NCI-H1694 (cell line): Measurements from ENCODE around the gene CDH4.

Experiments used
- DNase-seq: peaks from one replicate; lab custom pipeline; 2025; lab: John Stamatoyannopoulos, UW

The CDH4 gene

DNA sequence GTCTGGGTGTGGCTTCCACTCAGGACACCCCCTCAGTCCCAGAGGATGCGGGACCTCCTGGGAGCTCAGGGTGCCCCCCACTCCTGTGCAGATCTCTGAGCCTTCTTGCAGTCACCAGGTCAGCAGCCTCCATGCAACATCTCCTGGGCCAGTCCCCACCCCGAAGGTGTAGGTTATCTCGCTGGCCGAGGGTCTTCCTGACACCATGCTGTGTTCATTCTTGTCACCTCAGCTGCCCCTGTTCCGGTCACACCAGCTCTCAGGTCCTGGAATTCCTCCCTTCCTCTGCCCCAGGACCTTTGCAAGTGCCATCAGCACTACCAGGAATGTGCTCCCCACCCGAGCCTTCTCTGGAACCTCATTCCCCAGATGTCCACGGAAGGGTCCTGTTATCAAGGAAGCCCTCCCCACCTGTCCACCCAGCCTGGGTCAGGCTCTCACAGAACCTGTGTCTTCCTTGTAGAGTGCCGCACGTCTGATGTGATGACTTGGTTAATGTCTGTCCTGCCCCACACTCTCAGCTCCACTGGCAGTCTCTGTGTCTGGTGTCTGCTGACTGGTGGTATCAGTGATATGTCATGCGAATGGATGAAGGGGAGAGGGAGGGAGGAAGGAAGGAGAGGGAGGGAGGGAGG is 484.1 kb downstream of the CDH4 start:
- no peak for DNase-seq

GRCh38 chr20:61736751-61737310 is 484.8 kb downstream of the CDH4 start:
- DNase-seq: no peak

- no peak for DNase-seq
These were observed 485.3 kb downstream of the CDH4 start for GRCh38 chr20:61737346-61737745.

DNA sequence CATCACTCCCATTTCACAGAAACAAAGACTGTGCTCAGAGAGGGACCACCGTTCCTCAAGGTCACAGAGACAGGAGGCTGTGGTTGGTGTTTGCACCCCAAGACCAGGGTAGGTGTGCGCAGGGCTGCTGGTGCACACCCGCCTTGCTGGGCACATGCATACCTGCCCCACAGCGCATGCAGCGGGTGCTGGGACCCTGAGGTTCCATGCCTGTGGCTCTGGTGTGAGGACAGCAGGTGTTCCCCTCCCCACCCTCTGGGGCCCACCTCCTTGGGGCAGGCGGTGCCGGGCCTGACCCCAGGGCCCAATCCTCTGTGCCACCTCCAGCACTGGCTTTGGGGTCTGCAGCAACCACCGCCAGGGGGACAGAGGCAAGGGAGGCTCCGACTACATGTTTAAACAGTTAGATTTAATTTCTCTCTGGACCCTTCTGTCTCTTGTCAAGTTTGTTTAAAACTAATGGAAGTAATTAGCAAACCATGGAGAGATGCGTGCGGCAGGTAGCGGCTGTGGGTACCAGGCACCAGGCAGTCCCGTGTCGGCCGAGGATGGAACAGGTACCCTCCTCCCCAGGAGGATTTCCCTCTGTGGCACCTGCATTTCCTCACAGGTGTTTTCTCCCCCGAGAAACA is 485.9 kb downstream of the CDH4 start:
- no peak for DNase-seq

DNA sequence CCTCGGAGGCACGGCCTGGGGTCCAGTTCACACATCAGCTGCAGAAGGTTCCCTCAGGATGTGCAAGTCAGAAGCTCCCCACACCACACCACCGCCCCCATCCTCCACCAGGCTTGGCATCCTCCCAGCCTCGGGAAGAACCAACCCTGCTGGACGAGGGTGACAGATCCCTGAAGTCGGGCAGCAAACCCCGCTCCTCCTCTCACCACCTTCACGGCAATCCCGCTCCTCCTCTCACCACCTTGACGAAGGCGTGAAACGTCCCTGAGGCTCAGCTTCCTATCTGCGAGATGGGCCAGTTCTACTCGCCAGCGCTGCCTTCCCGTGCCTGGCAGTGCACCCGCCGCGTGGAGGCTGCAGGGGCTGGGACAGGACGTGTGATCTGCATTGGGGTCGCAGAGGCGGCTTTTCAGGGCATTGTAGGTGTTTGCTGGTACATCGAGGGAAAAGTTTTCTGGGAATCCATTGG is 486.6 kb downstream of the CDH4 start:
- no peak for DNase-seq

GRCh38 chr20:61739086-61739831 is 487.2 kb downstream of the CDH4 start:
- DNase-seq: no peak

GRCh38 chr20:61739832-61740118 is 487.7 kb downstream of the CDH4 start:
- no peak for DNase-seq

GRCh38 chr20:61742097-61742825 is 490.2 kb downstream of the CDH4 start:
- no peak for DNase-seq

DNA sequence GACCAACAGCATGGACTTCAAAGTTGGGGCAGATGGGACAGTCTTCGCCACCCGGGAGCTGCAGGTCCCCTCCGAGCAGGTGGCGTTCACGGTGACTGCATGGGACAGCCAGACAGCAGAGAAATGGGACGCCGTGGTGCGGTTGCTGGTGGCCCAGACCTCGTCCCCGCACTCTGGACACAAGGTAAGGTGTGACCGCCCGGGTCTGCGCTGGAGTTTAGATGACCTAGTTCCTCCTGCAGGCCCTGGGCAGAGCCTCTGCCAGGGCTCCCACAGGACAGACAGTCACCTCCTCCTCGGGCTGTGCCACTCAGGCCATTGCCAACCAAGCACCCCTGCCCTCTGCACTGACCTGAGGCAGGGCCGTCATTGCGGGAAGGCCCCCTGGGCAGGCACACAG is 491.5 kb downstream of the CDH4 start:
- DNase-seq: no peak

GRCh38 chr20:61744691-61745396 is 492.8 kb downstream of the CDH4 start:
- no peak for DNase-seq

DNA sequence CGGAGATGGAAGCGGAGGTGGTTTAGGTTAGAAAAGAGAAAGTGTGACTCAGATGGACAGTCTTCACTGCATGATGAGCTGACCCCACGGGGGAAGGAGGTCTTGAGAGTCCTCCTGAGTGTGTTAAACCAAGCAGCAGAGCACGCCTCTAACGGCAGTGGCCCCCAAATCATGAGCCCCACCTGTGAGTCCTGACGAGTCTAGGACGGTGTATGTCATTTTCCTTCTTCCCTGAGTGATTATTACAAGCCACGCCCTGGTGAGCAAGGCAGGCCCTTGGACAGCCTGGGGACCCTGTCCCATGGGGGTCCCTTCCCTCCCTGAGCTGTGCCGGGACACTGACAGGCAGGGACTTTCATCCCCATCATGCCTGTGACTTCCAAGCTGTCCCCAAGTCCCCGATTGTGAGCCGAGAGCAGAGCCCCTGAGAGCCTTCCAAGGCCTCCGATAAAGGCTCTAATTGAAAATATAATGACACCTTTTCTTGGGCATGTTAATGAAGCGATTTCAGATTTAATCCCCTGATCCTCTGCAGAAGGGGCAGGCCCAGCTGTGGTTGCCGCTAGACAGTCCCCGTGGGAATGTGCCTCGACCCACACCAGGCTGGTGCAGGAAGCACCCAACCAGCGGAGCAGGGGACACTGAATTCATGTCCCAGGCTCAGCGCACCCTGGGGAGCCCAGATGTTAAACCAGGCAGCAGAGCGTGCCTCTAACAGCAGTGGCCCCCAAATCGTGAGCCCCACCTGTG is 493.5 kb downstream of the CDH4 start:
- no peak for DNase-seq

- no peak for DNase-seq
These were observed 494.1 kb downstream of the CDH4 start for GRCh38 chr20:61746147-61746646.

- DNase-seq: no peak
These were observed 494.7 kb downstream of the CDH4 start for GRCh38 chr20:61746781-61747180.

DNA sequence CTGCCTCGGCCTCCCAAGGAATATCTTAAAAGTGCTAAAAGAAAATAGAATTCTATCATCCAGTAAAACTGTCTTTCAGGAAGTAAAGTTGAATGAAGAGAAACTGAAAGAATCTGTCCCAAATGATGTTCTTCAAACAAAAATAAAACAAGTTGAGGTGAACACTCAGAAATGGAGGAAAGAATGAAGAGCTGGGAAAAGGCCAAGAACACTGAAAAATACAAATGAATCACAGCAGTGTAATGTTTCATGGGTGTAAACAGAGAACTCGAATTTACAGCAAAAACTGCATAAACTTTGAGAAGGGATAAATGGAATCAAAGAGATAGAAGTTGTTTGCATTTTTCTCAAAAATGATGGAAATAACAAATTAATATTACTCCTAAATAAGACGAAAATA is 496.3 kb downstream of the CDH4 start:
- no peak for DNase-seq

DNA sequence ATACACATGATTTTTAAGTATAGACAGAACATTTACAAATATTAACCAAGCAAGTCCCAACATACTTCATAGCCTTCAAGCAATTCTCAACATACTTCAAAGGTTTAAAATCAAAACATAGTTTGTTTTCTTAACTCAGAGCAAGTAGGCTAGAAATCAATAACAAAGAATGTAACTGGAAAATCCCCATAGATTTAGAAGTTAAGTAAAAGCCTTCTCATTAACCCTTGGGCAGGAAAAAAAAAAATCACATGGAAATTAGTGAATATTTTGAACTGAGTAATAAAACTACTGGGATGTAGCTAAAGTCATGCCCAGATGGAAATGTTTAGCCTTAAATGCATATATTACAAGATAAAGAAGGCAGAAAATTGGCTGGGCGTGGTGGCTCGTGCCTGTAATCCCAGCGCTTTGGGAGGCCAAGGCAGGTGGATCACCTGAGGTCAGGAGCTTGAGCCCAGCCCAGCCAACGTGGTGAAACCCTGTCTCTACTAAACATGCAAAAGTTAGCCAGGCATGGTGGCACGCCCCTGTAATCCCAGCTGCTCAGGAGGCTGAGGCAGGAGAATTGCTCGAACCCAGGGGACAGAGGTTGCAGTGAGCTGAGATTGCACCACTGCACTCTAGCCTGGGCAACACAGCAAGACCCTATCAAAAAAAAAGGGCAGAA is 497.5 kb downstream of the CDH4 start:
- no peak for DNase-seq

GRCh38 chr20:61750093-61750492 is 498.0 kb downstream of the CDH4 start:
- no peak for DNase-seq

DNA sequence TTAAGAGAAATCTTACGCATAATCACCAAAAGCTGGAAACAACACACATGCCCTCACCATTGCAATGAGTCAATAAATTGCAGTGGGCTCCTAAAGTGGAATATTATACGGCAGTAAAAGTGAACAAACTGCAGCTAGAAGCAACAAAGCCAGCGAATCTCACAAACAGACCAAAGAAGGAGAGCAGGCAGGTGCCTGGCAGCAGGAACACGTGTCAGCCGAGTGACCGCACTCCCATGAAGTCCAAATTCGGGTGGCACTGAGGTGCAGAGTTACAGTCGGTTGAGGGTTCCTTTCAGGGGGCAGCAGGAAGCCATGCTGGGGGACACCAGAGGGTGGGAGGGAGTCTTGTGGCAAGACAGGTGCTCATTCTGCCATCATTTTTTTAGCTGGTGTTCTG is 500.5 kb downstream of the CDH4 start:
- DNase-seq: no peak

DNA sequence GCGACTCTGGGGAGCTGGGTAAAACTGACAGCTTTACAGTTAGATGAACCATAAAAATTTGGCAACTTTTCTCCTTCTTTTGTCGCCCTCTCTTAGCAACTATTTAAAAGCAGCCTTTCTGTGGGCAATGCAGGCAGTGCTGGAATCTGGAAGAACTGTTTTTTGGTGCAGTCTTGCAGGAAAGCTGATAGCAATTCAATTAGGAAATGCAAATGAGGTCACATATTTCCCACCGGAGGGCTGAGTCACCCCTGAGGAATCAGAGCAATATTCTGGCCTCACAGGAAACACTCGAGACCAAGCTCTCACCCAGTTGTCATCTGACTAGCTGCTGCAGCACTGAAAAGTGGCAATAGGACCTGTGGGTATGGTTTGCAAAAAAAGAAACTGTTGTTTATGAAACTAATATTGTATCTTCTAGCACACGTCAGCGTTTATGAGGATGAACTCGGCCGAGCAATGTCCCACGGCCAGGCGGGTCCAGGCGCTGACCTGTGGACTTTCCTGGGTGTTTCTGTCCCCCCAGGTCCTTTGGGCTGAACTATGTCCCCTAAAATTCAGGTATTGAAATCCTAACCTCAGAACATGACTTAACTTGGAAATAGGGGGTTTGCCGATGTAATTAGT is 501.4 kb downstream of the CDH4 start:
- DNase-seq: no peak

- DNase-seq: no peak
These were observed 502.2 kb downstream of the CDH4 start for GRCh38 chr20:61753987-61754956.
